GM06990 (cell line): Measurements from ENCODE around the gene FBH1.

Experiments used
- DNase-seq: peaks from one replicate; pipeline ENCODE4 v3.0.0-alpha.2; 2011; ENCODE audit not compliant: insufficient read length; ENCODE audit errors: extremely low read depth
- H3K27me3 ChIP-seq: replicated peaks from 2 replicates; pipeline ENCODE4 v1.6.0; 2011; ENCODE audit warnings: low read length; ENCODE audit not compliant: control insufficient read depth, insufficient read depth
- H3K36me3 ChIP-seq: 2 replicates; pipeline ENCODE4 v1.5.1; 2011; ENCODE audit warnings: low read length; ENCODE audit not compliant: control insufficient read depth, insufficient read depth
- H3K4me3 ChIP-seq: replicated peaks from 2 replicates; pipeline ENCODE4 v1.5.1; 2011; ENCODE audit warnings: low read depth, mild to moderate bottlenecking, control low read depth, low read length
- TF ChIP-seq, protein P1 (sequence below): IDR thresholded peaks from 2 replicates; pipeline ENCODE4 v1.5.1; 2011; ENCODE audit warnings: low read length, control low read depth, mild to moderate bottlenecking, inconsistent platforms; ENCODE audit not compliant: insufficient read depth, poor library complexity, severe bottlenecking

FBH1 gene

DNA sequence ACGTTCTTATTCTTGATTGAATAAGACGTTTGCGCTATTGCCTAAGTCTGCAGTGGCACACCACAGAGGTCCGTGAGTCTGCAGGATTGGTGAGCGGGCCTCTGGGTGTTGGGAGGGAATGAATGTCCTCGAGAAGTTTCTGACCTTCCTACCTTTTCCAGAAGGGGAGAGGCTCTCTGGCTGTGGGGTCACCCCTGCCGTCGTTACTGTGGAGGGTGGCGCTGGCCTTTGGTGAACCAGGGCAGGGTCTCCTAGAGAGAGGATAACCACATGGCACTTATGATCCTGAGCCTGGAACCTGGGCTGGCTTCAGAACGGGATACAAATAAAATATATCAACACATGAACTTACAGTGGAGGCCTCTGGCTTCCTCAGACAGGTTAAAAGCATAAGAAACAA lies 73.5 kb downstream of the FBH1 start:
- Histone ChIP-seq H3K36me3 (peaks cover 21% of the 10 kb centered on the region), H3K27me3 (no peaks in the 10 kb centered on the region), H3K4me3 (no peak overlapping the region)
- no peak for DNase-seq
- TF ChIP-seq, protein P1, sequence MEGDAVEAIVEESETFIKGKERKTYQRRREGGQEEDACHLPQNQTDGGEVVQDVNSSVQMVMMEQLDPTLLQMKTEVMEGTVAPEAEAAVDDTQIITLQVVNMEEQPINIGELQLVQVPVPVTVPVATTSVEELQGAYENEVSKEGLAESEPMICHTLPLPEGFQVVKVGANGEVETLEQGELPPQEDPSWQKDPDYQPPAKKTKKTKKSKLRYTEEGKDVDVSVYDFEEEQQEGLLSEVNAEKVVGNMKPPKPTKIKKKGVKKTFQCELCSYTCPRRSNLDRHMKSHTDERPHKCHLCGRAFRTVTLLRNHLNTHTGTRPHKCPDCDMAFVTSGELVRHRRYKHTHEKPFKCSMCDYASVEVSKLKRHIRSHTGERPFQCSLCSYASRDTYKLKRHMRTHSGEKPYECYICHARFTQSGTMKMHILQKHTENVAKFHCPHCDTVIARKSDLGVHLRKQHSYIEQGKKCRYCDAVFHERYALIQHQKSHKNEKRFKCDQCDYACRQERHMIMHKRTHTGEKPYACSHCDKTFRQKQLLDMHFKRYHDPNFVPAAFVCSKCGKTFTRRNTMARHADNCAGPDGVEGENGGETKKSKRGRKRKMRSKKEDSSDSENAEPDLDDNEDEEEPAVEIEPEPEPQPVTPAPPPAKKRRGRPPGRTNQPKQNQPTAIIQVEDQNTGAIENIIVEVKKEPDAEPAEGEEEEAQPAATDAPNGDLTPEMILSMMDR = no peak

DNA sequence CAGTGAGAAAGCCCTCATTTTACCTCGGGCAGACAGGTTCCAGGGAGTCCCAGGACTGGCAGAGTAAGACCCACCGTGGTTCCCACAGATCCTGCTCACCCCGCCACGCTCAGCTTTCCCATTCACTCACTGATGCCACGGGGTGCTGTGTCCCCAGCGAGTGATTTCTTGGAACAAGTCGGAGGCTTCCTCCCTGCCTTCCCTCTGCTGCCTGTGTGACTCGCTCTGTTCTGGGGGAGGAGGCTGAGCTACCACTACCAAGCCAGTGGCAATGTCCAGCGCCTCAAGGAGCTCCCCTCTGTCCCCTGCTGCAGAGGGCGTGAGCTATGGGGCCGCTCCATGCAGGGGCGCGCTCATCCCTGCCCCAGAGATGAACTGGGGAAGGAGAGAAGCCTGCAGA lies 74.7 kb downstream of the FBH1 start:
- no peak for DNase-seq
- H3K4me3 ChIP-seq = no peak overlapping the region
- no peaks in the 10 kb centered on the region for H3K27me3 ChIP-seq
- peaks cover 15% of the 10 kb centered on the region for H3K36me3 ChIP-seq
- TF ChIP-seq, protein P1 = no peak

DNA sequence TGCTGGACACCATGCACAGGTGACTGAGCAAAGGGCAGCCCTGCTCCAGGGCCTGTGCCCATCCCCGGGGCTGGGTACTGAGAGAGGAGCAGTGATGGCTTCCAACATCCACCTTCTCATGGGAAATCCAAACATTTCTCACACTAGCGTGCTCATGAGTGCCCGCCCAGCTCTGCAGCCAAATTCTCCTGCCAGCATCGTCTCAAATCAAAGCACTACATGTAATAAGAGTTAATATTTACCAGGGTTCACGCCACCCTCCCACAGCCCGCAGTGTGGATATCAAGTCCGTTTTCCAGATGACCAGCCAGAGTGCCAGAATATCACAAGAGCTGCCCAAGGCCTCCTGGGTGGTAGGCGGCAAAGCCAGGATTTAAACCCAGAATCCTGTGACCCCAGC lies 75.2 kb downstream of the FBH1 start:
- Histone ChIP-seq H3K27me3 (no peaks in the 10 kb centered on the region), H3K36me3 (peaks cover 13% of the 10 kb centered on the region), H3K4me3 (no peak overlapping the region)
- DNase-seq = no peak
- TF ChIP-seq, protein P1 = no peak

DNA sequence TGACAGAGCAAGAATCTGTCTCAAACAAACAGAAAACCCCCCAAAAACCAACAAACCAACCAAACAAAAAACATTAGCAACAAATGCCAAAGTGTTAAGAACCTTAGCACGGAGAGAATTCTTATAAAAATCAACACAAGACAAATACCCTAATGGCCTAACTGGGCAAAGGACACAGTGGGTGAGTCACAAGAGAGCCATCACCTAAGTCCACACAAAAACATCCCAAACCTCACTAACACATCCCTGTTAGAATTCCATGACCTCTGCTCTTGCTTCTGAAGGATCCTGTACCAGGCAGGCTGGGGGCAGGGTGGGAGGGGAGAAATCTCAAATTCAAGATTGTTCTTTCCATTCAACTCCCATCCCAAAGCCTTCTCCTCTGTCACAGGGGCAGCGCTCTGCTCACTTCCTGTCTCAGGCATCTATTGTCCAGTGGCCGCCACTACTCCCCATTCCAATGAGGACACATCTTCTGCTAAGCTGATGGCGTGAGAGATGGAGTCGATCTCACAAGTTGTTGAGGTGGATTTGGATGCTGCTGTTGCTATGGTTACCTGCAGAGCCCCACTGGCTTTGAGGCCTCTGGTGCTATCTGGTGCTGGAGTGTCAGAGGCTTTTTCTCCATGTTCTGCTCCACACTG lies 78.1 kb downstream of the FBH1 start:
- H3K4me3 ChIP-seq = no peak overlapping the region
- no peak for DNase-seq

DNA sequence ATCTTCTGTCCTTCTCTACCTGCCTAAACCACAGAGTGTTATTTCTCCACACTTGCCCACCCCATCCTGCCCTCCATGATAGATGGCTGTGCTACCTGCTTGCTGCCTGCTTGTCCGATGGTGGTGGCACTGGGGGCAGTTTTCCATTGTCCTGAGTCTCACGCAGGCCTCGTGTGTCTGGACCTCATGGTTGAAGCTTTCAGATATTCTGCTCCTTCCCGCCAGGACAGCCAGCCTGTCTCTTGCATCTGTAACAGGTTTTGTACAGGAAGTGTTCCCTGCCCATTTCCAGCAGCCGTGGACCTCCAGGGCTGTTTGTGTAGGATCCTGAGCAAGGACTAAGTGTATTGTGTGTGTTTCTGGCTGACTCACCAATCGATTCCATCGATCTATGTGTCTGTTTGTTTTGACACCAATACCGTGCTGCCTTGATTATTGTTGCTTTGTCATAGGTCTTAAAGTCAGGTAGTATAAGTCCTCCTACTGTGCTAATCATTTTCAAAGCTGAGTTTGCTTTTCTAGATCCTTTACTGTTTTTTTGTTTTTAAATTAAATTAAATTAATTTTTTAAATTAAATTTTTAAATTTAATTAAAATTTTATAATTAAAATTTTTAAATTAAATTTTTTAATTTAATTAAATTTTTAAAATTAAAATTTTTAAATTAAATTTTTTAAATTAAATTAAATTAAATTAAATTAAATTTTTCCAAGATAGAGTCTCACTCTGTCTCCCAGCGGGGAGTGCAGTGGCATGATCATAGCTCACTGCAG lies 78.8 kb downstream of the FBH1 start:
- TF ChIP-seq, protein P1 = no peak
- Histone ChIP-seq H3K36me3 (peaks cover 4% of the 10 kb centered on the region), H3K4me3 (no peak overlapping the region), H3K27me3 (no peaks in the 10 kb centered on the region)
- DNase-seq = no peak

More for the DNA sequence above, 78.1 kb downstream of the FBH1 start:
- Histone ChIP-seq H3K36me3 (peaks cover 4% of the 10 kb centered on the region), H3K27me3 (no peaks in the 10 kb centered on the region)
- TF ChIP-seq, protein P1 = no peak
